Thymus (tissue), 11 donors: ENCODE data around the gene SARDH. TPM values are rescaled to one million over a fixed set of nuclear protein-coding genes. Genes with fewer than 3 reads are reported as not detected.

Experiments
- DNase-seq, 9 donors: peaks; one replicate each; pipeline ENCODE4 v3.0.0-alpha.2; 2013; ENCODE audit warnings: low spot score in 9 of 9, low read depth in 6 of 9, missing footprints in 1 of 9
- H3K27ac ChIP-seq, 2 donors: one replicate each; pipeline ENCODE4 v1.5.1; 2013; ENCODE audit warnings: control low read depth in 1 of 2, low read depth in 1 of 2, low read length in 1 of 2, mild to moderate bottlenecking in 1 of 2, moderate library complexity in 1 of 2
- H3K27me3 ChIP-seq, 2 donors: one replicate each; pipeline ENCODE4 v1.5.1; 2013; ENCODE audit warnings: low read length in 1 of 2; ENCODE audit not compliant: control insufficient read depth in 2 of 2, insufficient read depth in 1 of 2
- H3K36me3 ChIP-seq, 2 donors: one replicate each; pipeline ENCODE4 v1.5.1; 2013; ENCODE audit warnings: low read length in 1 of 2, mild to moderate bottlenecking in 1 of 2, moderate library complexity in 1 of 2; ENCODE audit not compliant: control insufficient read depth in 2 of 2, insufficient read depth in 2 of 2
- H3K4me1 ChIP-seq, 2 donors: one replicate each; pipeline ENCODE4 v1.5.1; 2013; ENCODE audit warnings: low read length in 2 of 2; ENCODE audit not compliant: control insufficient read depth in 2 of 2, insufficient read depth in 2 of 2
- H3K4me3 ChIP-seq, 2 donors: one replicate each; pipeline ENCODE4 v1.5.1; 2013; ENCODE audit warnings: low read length in 2 of 2, control low read depth in 1 of 2, mild to moderate bottlenecking in 1 of 2
- H3K9me3 ChIP-seq, 2 donors: one replicate each; pipeline ENCODE4 v1.5.1; 2013; ENCODE audit warnings: low read length in 1 of 2, mild to moderate bottlenecking in 1 of 2; ENCODE audit not compliant: control insufficient read depth in 2 of 2, insufficient read depth in 1 of 2
- WGBS: extraction: QIAGEN DNeasy Blood & Tissue Kit; methylation state at CpG from one replicate; pipeline ENCODE4 v1.1.7; 2013; 5-methylcytosine and 5-hydroxymethylcytosine counted together
- polyA plus RNA-seq: library from polyadenylated mRNA; stranded (reverse); fragments of 200-250 nt; gene quantifications from one replicate; pipeline ENCODE4 v1.2.3, GENCODE V29; 2013
- total RNA-seq: library from RNA; stranded (reverse); fragments of 120-200 nt; gene quantifications from one replicate; pipeline ENCODE4 v1.2.4, GENCODE V29; 2013
- donor health status: healthy.

Gene SARDH
- total and polyA plus RNA-seq, 2 donors: 5.4 to 13.1 TPM

GRCh38 chr9:133782157-133783130, 44.3 kb upstream of the SARDH start:
- no peaks in the 10 kb centered on the region for H3K36me3 ChIP-seq

GRCh38 chr9:133781828-133782135, 43.6 kb upstream of the SARDH start:
- Histone ChIP-seq H3K27me3 (no peaks in the 10 kb centered on the region), H3K4me3 (no peak overlapping the region), H3K27ac (no peak overlapping the region), H3K36me3 (no peaks in the 10 kb centered on the region), H3K9me3 (no peaks in the 10 kb centered on the region), H3K4me1 (peaks cover 0 to 3% of the 10 kb centered on the region in 2 donors)
- 90% methylated on average over 10 of the region's 10 CpGs for whole genome bisulfite sequencing
- no peak for DNase-seq

More at GRCh38 chr9:133782157-133783130, 44.3 kb upstream of the SARDH start:
- no peak overlapping the region for H3K27ac ChIP-seq
- H3K4me1 ChIP-seq: no peaks in the 10 kb centered on the region
- DNase-seq: peak; percentile 18 to 85 (median 53)
- H3K4me3 ChIP-seq: no peak overlapping the region
- 53% methylated on average over 16 of the region's 16 CpGs for WGBS
- no peaks in the 10 kb centered on the region for H3K27me3 ChIP-seq
- no peaks in the 10 kb centered on the region for H3K9me3 ChIP-seq

DNA sequence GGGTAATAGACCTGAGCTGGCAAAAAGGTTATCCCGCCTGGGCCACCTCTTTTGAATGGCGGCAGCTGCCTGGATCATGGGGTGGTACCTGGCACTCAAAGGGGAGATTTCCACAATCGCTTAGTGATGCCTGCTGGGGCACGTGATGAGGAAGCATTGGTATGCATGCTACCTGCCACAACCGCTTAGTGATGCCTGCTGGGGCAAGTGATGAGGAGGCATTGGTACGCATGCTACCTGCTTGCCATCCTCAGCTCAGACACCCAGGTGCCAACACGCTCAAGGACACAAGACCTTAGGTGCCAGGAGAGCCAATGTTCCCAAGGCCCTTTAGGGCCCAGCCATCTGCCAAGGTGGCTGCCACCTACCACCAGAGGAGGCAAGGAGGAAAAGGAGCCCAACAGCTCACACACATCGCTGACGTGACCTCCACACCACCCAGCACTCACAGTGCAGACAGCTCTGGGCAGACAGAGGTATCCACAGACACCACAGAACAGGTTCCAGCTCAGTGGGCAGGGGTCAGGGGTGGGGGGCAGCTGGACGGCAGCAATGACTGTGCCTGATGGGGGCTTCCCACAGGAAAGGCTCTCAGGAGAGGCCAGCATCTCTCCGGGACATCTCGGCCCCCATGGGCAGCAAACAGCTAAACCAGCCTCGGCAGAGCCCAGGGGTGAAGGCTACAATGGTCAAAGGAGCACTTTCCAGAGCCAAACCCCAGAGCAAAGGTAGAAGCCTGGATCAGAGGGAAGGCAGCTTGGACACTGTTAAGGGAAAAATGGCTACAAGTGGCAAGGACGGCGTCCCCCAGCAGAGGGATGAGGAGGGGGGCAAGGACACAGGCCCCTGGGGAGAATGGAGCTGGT, 43.0 kb upstream of the SARDH start:
- Histone ChIP-seq H3K9me3 (no peaks in the 10 kb centered on the region), H3K27ac (no peak overlapping the region), H3K4me1 (peaks cover 0 to 3% of the 10 kb centered on the region in 2 donors), H3K27me3 (no peaks in the 10 kb centered on the region), H3K4me3 (no peak overlapping the region), H3K36me3 (no peaks in the 10 kb centered on the region)
- WGBS: 96% methylated on average over 15 of the region's 15 CpGs
- DNase-seq: no peak

DNA sequence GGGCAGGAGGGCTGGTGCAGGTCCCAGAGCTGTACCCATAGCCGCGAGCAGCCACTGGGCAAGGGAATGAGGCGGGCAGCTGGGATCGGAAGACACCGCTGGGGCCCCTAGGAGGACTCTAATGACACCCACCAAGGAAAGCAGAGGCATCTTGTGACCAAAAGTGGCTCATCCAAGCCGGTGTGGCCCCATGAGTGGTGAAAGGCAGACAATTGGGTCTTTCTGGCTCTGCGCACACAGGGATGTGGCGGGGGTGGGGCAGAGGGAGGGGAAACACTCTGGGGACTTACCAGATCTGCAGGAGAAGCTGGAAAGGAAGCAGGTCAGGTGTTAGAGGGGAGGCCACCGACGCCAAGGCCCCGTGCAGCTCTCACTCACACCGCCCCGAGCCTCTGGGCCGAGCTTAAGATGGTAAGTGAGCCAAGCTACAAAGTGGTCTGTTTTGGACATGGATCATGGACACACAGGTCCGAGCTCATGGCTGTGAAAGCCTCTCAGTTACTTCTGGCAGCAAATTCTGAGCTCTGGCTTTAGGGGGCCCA, 42.3 kb upstream of the SARDH start:
- Histone ChIP-seq H3K4me1 (peaks cover 0 to 3% of the 10 kb centered on the region in 2 donors), H3K27ac (no peak overlapping the region), H3K9me3 (no peaks in the 10 kb centered on the region), H3K27me3 (no peaks in the 10 kb centered on the region), H3K4me3 (no peak overlapping the region), H3K36me3 (no peaks in the 10 kb centered on the region)
- DNase-seq: no peak
- 92% methylated on average over 15 of the region's 15 CpGs for WGBS

DNA sequence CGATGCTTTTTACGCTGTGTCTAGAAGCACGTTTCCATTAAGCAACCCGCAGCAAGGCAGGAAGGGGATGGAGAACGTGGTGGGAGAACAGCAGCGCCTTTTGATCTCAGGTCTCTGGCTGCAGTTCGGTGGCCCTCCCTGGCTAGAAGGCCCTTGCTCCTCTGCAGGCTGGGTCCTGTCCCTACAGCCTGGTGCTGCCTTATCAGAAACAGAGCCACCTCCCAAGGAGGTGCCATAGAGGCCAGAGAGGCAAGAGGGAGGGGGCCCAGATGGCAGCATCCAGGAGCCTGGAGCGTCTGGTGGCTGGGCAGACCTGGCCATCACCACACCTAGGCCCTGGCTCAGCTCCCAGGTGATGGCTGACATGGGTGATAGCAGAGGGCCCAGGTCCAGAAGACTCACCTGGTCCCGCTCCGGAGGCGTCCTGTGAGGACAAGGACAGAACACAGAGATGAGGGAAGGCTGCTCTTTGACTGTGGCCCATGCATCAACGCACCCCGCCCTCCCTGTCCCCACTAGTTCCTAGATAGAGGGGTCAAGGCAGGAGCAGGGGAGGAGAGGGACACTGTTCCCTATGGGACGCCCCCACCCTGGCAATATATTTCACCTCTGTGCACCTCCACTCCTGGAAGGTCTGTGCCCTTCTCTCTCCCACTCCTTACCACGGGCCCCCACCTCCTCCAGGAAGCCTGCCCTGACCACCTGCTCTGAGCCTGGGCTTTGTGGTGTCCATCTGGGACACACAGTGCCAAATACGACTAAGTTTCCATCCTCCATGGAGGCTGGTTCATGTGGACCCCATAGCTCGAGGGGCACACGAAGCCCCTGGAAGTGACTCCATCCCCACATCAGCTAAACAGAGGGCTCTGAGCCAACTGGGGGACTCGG, 41.6 kb upstream of the SARDH start:
- Histone ChIP-seq H3K4me1 (peaks cover 0 to 3% of the 10 kb centered on the region in 2 donors), H3K9me3 (no peaks in the 10 kb centered on the region), H3K27ac (no peak overlapping the region), H3K4me3 (no peak overlapping the region), H3K36me3 (no peaks in the 10 kb centered on the region), H3K27me3 (no peaks in the 10 kb centered on the region)
- no peak for DNase-seq
- 93% methylated on average over 19 of the region's 19 CpGs for WGBS

DNA sequence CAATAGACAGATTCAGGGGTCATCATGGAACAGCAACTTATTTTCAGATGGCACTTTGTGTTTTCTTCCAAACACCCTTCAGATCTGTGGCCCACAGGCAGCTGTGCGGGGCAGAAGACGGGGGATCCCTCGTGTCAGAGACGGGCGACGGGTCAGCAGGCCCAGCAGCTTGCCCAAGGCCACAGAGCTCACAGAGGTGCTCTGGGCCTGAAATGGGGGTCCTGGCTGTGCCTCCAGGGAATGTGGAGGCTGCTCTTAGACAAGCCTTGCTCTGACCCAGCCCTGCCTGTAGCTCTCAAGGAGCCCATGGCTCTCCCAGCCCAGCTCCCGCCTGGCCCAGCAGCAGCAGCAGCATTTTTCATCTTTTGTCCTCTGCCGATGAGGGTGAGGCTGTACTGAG, 40.9 kb upstream of the SARDH start:
- Histone ChIP-seq H3K27ac (no peak overlapping the region), H3K36me3 (peaks cover 0 to 7% of the 10 kb centered on the region in 2 donors), H3K4me3 (no peak overlapping the region), H3K4me1 (peaks cover 0 to 3% of the 10 kb centered on the region in 2 donors), H3K27me3 (no peaks in the 10 kb centered on the region), H3K9me3 (peaks cover 2 to 4% of the 10 kb centered on the region in 2 donors)
- DNase-seq: no peak
- WGBS: 96% methylated on average over 8 of the region's 8 CpGs

DNA sequence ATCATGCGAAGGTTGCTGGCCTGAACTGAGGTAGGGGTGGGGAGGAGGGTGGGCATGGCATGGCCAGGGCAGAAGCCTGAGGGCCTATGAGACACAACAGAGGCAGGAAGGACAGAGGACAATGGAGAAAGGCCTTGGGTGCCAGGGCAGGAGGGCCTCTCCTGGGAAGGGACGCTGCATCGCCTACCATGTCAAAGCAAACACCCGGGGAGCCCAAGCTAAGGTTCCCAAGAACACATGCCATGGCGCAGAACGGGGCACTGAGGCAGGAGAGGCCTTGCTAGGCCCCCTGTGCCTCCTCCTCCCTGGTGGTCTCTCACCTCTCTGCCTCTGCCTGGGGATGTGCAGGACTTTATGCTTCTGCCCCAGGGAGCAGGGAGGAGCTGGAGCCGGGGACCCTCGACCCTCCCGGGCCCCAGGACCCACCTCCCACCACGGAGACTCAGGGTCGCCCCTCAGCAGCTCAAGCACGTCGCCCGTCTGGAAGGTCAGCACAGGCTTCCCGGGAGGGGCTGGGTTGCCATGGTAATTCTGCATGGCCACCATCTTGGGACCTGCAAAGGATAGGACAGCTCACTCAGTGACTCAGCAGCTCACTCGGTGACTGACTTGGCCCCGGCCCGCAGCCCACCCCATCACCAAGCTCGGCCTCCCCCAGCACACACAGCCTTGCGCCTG, 40.3 kb upstream of the SARDH start:
- H3K36me3 ChIP-seq: peaks cover 0 to 8% of the 10 kb centered on the region in 2 donors
- H3K9me3 ChIP-seq: peaks cover 2 to 9% of the 10 kb centered on the region in 2 donors
- peaks cover 0 to 3% of the 10 kb centered on the region in 2 donors for H3K4me1 ChIP-seq
- H3K27me3 ChIP-seq: no peaks in the 10 kb centered on the region
- no peak overlapping the region for H3K4me3 ChIP-seq
- no peak for DNase-seq
- H3K27ac ChIP-seq: no peak overlapping the region
- WGBS: 97% methylated on average over 20 of the region's 20 CpGs

DNA sequence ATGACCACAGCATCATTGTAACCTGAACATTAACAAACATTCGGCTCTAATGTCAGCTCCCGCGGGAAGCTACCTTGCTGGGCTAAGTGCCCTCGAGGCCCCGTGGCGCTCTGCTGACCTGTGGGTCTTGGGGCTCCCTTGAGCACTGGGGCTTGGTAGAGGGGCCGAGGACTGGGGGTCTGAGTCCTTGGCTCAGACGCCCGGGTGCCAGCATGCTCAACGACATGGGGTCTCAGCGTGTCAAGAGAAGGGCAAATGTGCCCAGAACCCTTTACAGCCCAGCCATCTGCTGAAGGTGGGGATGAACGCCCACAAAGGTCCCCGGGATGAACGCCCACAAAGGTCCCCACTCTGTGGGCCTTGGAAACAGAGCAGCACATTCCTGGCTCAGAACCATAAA, 39.7 kb upstream of the SARDH start:
- Histone ChIP-seq H3K27ac (no peak overlapping the region), H3K36me3 (peaks cover 0 to 8% of the 10 kb centered on the region in 2 donors), H3K4me3 (no peak overlapping the region), H3K27me3 (no peaks in the 10 kb centered on the region), H3K9me3 (peaks cover 2 to 9% of the 10 kb centered on the region in 2 donors), H3K4me1 (peaks cover 0 to 3% of the 10 kb centered on the region in 2 donors)
- WGBS: 97% methylated on average over 14 of the region's 14 CpGs
- no peak for DNase-seq
